GM23338 (cell line): ENCODE data around the gene CTSF. TPM values are rescaled to one million over a fixed set of nuclear protein-coding genes. Genes with fewer than 3 reads are reported as not detected.

Experiments
- ATAC-seq: fragments of 200-7000 bp; cut with Tn5 transposase; 3 replicates; pipeline ENCODE4 v1.9.1; 2020
- DNase-seq: peaks from one replicate; pipeline ENCODE4 v3.0.0-alpha.2; 2015; ENCODE audit warnings: low spot score
- H2AFZ ChIP-seq: fragments of 200-600 bp; sonication (generic); 2 replicates; pipeline ENCODE4 v1.8.0; 2016; ENCODE audit warnings: antibody characterized with exemption, mild to moderate bottlenecking, moderate library complexity
- H3F3A ChIP-seq: fragments of 200-600 bp; sonication (generic); replicated peaks from 2 replicates; pipeline ENCODE4 v1.8.0; 2017; ENCODE audit warnings: antibody characterized with exemption, mixed run types, low read depth
- H3K27ac ChIP-seq: fragments of 200-600 bp; sonication (generic); 2 replicates; pipeline ENCODE4 v1.6.1; 2016; ENCODE audit warnings: low read depth
- H3K27me3 ChIP-seq: fragments of 200-600 bp; sonication (generic); 2 replicates; pipeline ENCODE4 v1.8.0; 2016; ENCODE audit warnings: mild to moderate bottlenecking, mixed run types, moderate library complexity; ENCODE audit not compliant: insufficient read depth
- H3K36me3 ChIP-seq: fragments of 200-600 bp; sonication (generic); 2 replicates; pipeline ENCODE4 v1.8.0; 2016; ENCODE audit warnings: mild to moderate bottlenecking; ENCODE audit not compliant: insufficient read depth
- H3K4me1 ChIP-seq: fragments of 200-600 bp; sonication (generic); 2 replicates; pipeline ENCODE4 v1.8.0; 2016; ENCODE audit warnings: mild to moderate bottlenecking, moderate library complexity; ENCODE audit not compliant: insufficient read depth
- H3K4me2 ChIP-seq: fragments of 200-600 bp; sonication (generic); 2 replicates; pipeline ENCODE4 v1.7.1; 2017; ENCODE audit warnings: mixed run types
- H3K4me3 ChIP-seq: fragments of 200-600 bp; sonication (generic); 2 replicates; pipeline ENCODE4 v1.6.1; 2016; ENCODE audit warnings: mixed run types
- H3K79me2 ChIP-seq: fragments of 200-600 bp; sonication (generic); replicated peaks from 2 replicates; pipeline ENCODE4 v1.8.0; 2017; ENCODE audit warnings: mild to moderate bottlenecking; ENCODE audit not compliant: insufficient read depth
- H3K9me2 ChIP-seq: fragments of 200-600 bp; sonication (generic); 2 replicates; pipeline ENCODE4 v1.8.0; 2017; ENCODE audit not compliant: insufficient read depth
- H4K20me1 ChIP-seq: fragments of 200-600 bp; sonication (generic); replicated peaks from 2 replicates; pipeline ENCODE4 v1.8.0; 2017; ENCODE audit warnings: mild to moderate bottlenecking; ENCODE audit not compliant: insufficient read depth
- H3K27ac Mint-ChIP-seq: 2 replicates; pipeline ENCODE4 v1.8.0; 2020; ENCODE audit warnings: inconsistent platforms, mild to moderate bottlenecking, moderate library complexity, mixed read lengths
- H3K27me3 Mint-ChIP-seq: 3 replicates; pipeline ENCODE4 v1.8.0; 2022; ENCODE audit warnings: low read depth, mild to moderate bottlenecking, moderate library complexity, mixed read lengths, inconsistent platforms; ENCODE audit not compliant: insufficient read depth, poor library complexity
- H3K36me3 Mint-ChIP-seq: 3 replicates; pipeline ENCODE4 v1.8.0; 2021; ENCODE audit warnings: low read depth, mild to moderate bottlenecking, inconsistent platforms, moderate library complexity, mixed read lengths
- H3K4me1 Mint-ChIP-seq: 3 replicates; pipeline ENCODE4 v1.8.0; 2020; ENCODE audit warnings: mild to moderate bottlenecking, inconsistent platforms, mixed read lengths
- H3K4me3 Mint-ChIP-seq: 3 replicates; pipeline ENCODE4 v1.8.0; 2021; ENCODE audit warnings: moderate library complexity, mild to moderate bottlenecking, inconsistent platforms, mixed read lengths
- H3K9me3 Mint-ChIP-seq: 3 replicates; pipeline ENCODE4 v1.8.0; 2020; ENCODE audit warnings: moderate library complexity, mild to moderate bottlenecking, inconsistent platforms, mixed read lengths
- CREB1 ChIP-seq: fragments of 250-450 bp; sonication (Bioruptor Pico); IDR thresholded peaks from 2 replicates; pipeline ENCODE4 v1.5.0; 2020; ENCODE audit warnings: low read depth, mild to moderate bottlenecking, moderate library complexity
- EZH2 ChIP-seq: fragments of 200-600 bp; sonication (generic); IDR thresholded peaks from one replicate; pipeline ENCODE4 v1.8.0; 2017; ENCODE audit warnings: antibody characterized with exemption, mild to moderate bottlenecking, low read depth; ENCODE audit not compliant: unreplicated experiment
- EZH2phosphoT487 ChIP-seq: fragments of 200-600 bp; sonication (generic); IDR thresholded peaks from one replicate; pipeline ENCODE4 v1.8.1; 2018; ENCODE audit warnings: antibody characterized with exemption; ENCODE audit not compliant: unreplicated experiment
- JUNB ChIP-seq: IDR thresholded peaks from one replicate; pipeline ENCODE4 v1.6.1; 2016; ENCODE audit warnings: antibody characterized with exemption; ENCODE audit not compliant: unreplicated experiment
- POLR2AphosphoS5 ChIP-seq: IDR thresholded peaks from 2 replicates; pipeline ENCODE4 v1.6.1; 2016; ENCODE audit warnings: antibody characterized with exemption, low read depth
- STAT1 ChIP-seq: IDR thresholded peaks from one replicate; pipeline ENCODE4 v1.6.1; 2016; ENCODE audit warnings: antibody characterized with exemption; ENCODE audit not compliant: unreplicated experiment
- ZNF114 ChIP-seq: fragments of 250-450 bp; sonication (Bioruptor Pico); IDR thresholded peaks from 2 replicates; pipeline ENCODE4 v1.5.0; 2020; ENCODE audit warnings: mild to moderate bottlenecking, moderate library complexity
- ZNF331 ChIP-seq: fragments of 250-450 bp; sonication (Bioruptor Pico); IDR thresholded peaks from 2 replicates; pipeline ENCODE4 v1.5.0; 2020; ENCODE audit warnings: low read depth, mild to moderate bottlenecking, moderate library complexity
- polyA plus RNA-seq: library from polyadenylated mRNA; unstranded; fragments of >200 nt; fragmentation: Nextera tagmentation; extraction: Ambion mirVana; gene quantifications from 2 replicates; pipeline ENCODE4 v1.2.1, GENCODE V29; 2016
- total RNA-seq: library from RNA; depleted of rRNA; stranded (reverse); fragments of >200 nt; shearing (Covaris generic); gene quantifications from 2 replicates; pipeline ENCODE4 v1.2.3, GENCODE V29; 2014
- TF ChIP-seq, protein P1 (sequence below): fragments of 250-450 bp; sonication (Bioruptor Pico); IDR thresholded peaks from 2 replicates; pipeline ENCODE4 v1.5.0; 2020; ENCODE audit warnings: mild to moderate bottlenecking, moderate library complexity
- TF ChIP-seq, protein P2 (sequence below): IDR thresholded peaks from 2 replicates; pipeline ENCODE4 v1.6.1; 2016; ENCODE audit warnings: antibody characterized with exemption
- TF ChIP-seq, protein P3 (sequence below), 2 experiments: fragments of 200-600 bp in 1 of 2; sonication (generic) in 1 of 2; conservative IDR thresholded peaks; 2 replicates each; pipeline versions ENCODE4 v1.5.1 to v1.6.1; 2016 to 2017; ENCODE audit warnings: antibody characterized with exemption in 2 of 2, low read depth in 2 of 2, mild to moderate bottlenecking in 2 of 2, moderate library complexity in 1 of 2
- TF ChIP-seq, protein P4 (sequence below): IDR thresholded peaks from one replicate; pipeline ENCODE4 v1.6.1; 2018; ENCODE audit warnings: antibody characterized with exemption; ENCODE audit not compliant: unreplicated experiment

CTSF gene
- total and polyA plus RNA-seq, 2 experiments from 2014 or later: 20.4 to 51.1 TPM

DNA sequence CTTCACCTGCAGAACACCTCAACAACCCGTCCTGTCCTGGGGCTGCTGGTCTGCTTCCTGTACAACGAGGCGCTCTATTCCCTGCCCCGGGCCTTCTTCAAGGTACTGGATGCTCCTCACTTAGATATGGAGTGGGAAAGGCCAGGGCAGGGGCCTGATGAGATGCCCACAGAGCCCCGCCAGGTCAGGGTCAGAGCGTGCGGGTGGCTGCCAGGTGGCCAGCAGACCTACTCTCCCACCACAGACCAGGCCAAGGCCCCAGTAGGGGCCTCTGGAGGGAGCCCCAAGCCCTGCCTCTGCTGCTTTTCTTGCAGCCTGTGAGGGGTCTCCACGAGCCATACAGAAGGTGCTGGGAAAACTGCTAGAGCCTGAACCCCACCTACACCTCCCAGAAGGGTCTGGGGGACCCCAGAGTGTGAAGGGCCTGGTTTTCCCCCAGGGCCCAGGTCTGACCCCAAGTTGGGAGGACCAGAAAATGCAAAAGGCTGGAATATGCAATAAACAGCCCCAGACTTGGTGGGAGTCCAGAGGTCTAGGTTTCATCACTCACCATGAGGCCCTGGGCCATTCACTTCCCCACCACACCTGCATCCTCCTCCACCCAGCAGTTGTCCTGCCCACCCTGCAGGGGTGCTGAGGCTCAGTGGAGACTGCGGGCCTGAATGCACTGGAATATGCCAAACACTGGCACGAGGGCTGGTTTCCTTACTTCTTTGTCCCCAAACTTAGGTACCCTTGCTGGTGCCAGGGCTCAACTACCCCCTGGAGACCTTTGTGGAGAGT, 37.3 kb downstream of the CTSF start:
- no peak overlapping the region for H3K27ac ChIP-seq
- no peaks in the 10 kb centered on the region for H3K36me3 ChIP-seq
- peaks cover 8% of the 10 kb centered on the region for H3K27me3 Mint-ChIP-seq
- no peak overlapping the region for H3K27ac Mint-ChIP-seq
- TF ChIP-seq, protein P1, sequence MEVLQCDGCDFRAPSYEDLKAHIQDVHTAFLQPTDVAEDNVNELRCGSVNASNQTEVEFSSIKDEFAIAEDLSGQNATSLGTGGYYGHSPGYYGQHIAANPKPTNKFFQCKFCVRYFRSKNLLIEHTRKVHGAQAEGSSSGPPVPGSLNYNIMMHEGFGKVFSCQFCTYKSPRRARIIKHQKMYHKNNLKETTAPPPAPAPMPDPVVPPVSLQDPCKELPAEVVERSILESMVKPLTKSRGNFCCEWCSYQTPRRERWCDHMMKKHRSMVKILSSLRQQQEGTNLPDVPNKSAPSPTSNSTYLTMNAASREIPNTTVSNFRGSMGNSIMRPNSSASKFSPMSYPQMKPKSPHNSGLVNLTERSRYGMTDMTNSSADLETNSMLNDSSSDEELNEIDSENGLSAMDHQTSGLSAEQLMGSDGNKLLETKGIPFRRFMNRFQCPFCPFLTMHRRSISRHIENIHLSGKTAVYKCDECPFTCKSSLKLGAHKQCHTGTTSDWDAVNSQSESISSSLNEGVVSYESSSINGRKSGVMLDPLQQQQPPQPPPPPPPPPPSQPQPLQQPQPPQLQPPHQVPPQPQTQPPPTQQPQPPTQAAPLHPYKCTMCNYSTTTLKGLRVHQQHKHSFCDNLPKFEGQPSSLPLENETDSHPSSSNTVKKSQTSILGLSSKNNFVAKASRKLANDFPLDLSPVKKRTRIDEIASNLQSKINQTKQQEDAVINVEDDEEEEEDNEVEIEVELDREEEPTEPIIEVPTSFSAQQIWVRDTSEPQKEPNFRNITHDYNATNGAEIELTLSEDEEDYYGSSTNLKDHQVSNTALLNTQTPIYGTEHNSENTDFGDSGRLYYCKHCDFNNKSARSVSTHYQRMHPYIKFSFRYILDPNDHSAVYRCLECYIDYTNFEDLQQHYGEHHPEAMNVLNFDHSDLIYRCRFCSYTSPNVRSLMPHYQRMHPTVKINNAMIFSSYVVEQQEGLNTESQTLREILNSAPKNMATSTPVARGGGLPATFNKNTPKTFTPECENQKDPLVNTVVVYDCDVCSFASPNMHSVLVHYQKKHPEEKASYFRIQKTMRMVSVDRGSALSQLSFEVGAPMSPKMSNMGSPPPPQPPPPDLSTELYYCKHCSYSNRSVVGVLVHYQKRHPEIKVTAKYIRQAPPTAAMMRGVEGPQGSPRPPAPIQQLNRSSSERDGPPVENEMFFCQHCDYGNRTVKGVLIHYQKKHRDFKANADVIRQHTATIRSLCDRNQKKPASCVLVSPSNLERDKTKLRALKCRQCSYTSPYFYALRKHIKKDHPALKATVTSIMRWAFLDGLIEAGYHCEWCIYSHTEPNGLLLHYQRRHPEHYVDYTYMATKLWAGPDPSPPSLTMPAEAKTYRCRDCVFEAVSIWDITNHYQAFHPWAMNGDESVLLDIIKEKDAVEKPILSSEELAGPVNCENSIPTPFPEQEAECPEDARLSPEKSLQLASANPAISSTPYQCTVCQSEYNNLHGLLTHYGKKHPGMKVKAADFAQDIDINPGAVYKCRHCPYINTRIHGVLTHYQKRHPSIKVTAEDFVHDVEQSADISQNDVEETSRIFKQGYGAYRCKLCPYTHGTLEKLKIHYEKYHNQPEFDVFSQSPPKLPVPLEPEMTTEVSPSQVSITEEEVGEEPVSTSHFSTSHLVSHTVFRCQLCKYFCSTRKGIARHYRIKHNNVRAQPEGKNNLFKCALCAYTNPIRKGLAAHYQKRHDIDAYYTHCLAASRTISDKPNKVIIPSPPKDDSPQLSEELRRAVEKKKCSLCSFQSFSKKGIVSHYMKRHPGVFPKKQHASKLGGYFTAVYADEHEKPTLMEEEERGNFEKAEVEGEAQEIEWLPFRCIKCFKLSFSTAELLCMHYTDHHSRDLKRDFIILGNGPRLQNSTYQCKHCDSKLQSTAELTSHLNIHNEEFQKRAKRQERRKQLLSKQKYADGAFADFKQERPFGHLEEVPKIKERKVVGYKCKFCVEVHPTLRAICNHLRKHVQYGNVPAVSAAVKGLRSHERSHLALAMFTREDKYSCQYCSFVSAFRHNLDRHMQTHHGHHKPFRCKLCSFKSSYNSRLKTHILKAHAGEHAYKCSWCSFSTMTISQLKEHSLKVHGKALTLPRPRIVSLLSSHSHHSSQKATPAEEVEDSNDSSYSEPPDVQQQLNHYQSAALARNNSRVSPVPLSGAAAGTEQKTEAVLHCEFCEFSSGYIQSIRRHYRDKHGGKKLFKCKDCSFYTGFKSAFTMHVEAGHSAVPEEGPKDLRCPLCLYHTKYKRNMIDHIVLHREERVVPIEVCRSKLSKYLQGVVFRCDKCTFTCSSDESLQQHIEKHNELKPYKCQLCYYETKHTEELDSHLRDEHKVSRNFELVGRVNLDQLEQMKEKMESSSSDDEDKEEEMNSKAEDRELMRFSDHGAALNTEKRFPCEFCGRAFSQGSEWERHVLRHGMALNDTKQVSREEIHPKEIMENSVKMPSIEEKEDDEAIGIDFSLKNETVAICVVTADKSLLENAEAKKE: no peak
- TF ChIP-seq STAT1 (no peak), CREB1 (CRISPR knock-in tag) (no peak), ZNF331 (CRISPR knock-in tag) (no peak), ZNF114 (CRISPR knock-in tag) (no peak), POLR2AphosphoS5 (no peak), EZH2phosphoT487 (no peak), JUNB (no peak), EZH2 (no peak)
- TF ChIP-seq, protein P2, sequence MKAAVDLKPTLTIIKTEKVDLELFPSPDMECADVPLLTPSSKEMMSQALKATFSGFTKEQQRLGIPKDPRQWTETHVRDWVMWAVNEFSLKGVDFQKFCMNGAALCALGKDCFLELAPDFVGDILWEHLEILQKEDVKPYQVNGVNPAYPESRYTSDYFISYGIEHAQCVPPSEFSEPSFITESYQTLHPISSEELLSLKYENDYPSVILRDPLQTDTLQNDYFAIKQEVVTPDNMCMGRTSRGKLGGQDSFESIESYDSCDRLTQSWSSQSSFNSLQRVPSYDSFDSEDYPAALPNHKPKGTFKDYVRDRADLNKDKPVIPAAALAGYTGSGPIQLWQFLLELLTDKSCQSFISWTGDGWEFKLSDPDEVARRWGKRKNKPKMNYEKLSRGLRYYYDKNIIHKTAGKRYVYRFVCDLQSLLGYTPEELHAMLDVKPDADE: no peak
- TF ChIP-seq, protein P3, sequence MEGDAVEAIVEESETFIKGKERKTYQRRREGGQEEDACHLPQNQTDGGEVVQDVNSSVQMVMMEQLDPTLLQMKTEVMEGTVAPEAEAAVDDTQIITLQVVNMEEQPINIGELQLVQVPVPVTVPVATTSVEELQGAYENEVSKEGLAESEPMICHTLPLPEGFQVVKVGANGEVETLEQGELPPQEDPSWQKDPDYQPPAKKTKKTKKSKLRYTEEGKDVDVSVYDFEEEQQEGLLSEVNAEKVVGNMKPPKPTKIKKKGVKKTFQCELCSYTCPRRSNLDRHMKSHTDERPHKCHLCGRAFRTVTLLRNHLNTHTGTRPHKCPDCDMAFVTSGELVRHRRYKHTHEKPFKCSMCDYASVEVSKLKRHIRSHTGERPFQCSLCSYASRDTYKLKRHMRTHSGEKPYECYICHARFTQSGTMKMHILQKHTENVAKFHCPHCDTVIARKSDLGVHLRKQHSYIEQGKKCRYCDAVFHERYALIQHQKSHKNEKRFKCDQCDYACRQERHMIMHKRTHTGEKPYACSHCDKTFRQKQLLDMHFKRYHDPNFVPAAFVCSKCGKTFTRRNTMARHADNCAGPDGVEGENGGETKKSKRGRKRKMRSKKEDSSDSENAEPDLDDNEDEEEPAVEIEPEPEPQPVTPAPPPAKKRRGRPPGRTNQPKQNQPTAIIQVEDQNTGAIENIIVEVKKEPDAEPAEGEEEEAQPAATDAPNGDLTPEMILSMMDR (conservative IDR thresholded peaks at IDR 0.05; ENCODE audit: low read depth in 2 of 2): no peak
- TF ChIP-seq, protein P4, sequence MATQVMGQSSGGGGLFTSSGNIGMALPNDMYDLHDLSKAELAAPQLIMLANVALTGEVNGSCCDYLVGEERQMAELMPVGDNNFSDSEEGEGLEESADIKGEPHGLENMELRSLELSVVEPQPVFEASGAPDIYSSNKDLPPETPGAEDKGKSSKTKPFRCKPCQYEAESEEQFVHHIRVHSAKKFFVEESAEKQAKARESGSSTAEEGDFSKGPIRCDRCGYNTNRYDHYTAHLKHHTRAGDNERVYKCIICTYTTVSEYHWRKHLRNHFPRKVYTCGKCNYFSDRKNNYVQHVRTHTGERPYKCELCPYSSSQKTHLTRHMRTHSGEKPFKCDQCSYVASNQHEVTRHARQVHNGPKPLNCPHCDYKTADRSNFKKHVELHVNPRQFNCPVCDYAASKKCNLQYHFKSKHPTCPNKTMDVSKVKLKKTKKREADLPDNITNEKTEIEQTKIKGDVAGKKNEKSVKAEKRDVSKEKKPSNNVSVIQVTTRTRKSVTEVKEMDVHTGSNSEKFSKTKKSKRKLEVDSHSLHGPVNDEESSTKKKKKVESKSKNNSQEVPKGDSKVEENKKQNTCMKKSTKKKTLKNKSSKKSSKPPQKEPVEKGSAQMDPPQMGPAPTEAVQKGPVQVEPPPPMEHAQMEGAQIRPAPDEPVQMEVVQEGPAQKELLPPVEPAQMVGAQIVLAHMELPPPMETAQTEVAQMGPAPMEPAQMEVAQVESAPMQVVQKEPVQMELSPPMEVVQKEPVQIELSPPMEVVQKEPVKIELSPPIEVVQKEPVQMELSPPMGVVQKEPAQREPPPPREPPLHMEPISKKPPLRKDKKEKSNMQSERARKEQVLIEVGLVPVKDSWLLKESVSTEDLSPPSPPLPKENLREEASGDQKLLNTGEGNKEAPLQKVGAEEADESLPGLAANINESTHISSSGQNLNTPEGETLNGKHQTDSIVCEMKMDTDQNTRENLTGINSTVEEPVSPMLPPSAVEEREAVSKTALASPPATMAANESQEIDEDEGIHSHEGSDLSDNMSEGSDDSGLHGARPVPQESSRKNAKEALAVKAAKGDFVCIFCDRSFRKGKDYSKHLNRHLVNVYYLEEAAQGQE: no peak
- H3K9me3 Mint-ChIP-seq: no peaks in the 10 kb centered on the region
- H4K20me1 ChIP-seq: no peaks in the 10 kb centered on the region
- peaks cover 5% of the 10 kb centered on the region; the same call in 2 of the 3 replicates for H3K4me1 Mint-ChIP-seq
- H3K4me3 Mint-ChIP-seq: no peak overlapping the region
- ATAC-seq (no peak; the same call in 2 of the 3 replicates), DNase-seq (no peak)
- peaks cover 13% of the 10 kb centered on the region for H3K36me3 Mint-ChIP-seq
- H3K27me3 ChIP-seq: no peaks in the 10 kb centered on the region
- H3K4me1 ChIP-seq: no peaks in the 10 kb centered on the region
- no peak overlapping the region for H3K4me3 ChIP-seq
- H3K9me2 ChIP-seq: no peaks in the 10 kb centered on the region
- H2AFZ ChIP-seq: no peak overlapping the region
- no peaks in the 10 kb centered on the region for H3F3A ChIP-seq
- no peaks in the 10 kb centered on the region for H3K79me2 ChIP-seq
- no peak overlapping the region for H3K4me2 ChIP-seq
